HG02973 (cell line): ENCODE measurements around the gene PARVB.

ENCODE experiments used
- ATAC-seq: cut with Tn5 transposase; IDR thresholded peaks from one replicate; pipeline ENCODE4 v1.9.1; 2021; ENCODE audit warnings: moderate library complexity; ENCODE audit not compliant: unreplicated experiment

PARVB gene

GRCh38 chr22:44085743-44086270 is 61.7 kb downstream of the PARVB start:
- ATAC-seq: no peak

DNA sequence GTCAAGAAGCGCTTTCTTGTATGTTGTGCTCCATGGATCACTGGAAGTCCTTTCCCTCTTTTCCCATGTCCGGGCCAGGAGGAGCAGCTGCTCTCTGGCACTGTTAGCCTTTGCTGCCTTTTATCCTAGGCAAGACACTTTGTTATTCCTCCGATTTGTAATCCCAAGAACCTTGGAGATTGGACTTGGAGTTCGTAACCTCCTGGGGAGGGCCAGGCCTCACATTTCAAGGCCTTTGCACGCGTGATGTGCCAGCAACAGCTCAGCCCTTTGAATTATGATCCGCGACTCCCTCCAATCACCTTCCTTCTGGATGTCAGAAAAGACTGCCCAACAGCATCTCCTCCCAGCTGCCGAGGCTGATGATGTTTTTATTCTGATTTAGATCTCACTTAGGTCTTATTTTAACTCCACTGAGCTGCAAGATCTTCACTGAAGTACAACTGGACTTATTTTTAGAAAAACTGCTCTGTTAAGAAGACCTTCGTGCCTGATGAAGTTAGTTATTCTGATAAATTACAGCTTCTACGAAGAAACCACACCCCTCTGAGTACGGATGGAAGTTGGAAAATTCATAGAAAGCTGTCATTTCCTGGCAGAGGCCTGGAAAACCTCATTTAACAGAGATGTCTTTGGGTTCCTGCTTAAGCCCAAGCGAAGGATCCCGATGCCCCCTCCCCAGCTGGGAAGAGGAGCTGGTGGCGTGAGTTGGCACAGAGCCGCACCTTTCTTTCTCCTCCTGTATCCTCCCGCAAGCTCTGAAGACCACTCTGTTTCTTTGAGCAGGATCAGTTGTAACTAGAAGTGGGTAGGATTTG is 62.4 kb downstream of the PARVB start:
- ATAC-seq: no peak

- ATAC-seq: no peak
Measured at GRCh38 chr22:44087089-44087430, 63.0 kb downstream of the PARVB start.

DNA sequence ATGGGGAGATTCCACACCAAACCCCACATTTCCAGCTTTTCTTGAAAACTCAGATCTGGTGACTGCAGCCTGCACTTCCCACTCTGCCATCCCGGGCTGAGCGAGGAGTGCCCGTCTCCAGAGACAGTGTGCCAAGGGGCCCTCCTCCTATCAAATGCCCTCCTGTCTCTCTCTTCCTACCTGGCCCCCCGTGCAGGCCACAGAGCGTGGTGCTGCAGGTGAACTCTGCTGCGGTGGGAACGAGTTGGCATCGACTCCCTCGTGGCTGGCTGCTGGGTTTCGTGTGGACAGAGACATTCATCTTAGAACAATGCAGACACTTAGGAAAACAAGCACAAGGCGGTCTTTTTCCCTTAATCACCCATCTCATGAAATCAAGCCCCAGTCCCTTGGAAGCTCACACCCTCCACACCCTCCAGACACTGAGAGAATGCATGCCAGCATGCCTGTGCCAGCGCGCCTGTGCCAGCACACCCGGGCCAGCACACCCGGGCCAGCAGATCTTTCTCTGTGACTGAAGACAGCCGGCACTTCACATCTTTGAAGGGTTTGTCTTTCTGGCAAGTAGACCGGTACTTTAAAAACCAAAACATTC is 65.0 kb downstream of the PARVB start:
- ATAC-seq: no peak

DNA sequence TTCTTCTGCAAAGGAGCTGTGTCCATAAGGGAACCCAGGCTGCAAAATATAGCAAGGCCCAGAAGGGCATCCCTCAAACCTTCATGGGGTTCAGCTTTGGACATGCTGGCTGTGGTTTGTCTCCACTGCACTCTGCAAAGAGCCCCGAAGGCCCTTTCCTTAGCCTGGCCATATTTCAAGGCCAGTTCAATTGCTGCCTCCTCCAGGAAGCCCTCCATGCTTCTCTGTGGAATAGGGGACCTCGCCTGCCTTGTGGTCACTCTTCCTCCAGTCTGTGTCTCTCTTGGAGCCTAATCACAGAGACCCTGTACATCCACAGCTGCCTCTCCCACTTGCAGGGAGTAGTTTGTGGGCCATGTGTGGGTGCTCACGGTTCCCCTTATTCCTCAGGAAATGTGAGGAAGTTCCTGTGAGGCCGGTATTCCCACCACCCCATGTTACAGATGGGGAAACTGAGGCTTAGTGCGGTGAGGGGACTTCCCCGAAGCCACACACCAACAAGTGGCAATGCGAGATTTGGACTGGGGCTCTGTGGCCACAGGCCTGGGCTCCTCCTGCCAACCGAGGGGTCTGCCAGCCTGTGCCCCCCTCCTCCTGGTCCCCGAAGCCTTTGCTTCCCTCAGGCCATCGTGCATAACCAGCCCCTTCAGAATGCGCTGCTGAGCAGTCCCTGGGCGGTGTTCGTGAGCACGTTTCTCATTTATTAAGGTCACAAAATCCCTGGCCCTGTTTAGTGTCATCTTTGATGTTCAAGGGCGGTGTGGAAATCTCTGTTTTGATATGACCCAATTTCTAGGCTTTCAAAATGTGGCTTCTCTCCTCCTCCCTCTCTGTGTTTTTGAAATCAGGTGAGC is 65.8 kb downstream of the PARVB start:
- ATAC-seq: no peak

DNA sequence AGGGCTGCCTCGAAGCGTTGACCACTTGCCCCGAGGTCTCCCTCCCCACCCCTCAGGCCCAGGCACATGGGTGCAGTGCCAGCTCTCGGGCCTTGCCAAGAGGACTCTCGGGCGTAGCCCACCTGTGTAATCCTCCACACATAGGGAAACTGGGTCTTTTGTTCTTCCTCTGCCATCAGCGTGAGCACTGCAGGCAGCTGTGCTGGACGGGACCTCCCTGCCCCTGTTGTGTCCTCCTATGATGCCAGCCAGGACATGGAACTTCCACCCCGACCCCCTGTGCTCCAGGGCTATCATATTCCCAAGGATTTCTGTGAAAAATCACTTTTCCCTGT is 66.4 kb downstream of the PARVB start:
- no peak for ATAC-seq

DNA sequence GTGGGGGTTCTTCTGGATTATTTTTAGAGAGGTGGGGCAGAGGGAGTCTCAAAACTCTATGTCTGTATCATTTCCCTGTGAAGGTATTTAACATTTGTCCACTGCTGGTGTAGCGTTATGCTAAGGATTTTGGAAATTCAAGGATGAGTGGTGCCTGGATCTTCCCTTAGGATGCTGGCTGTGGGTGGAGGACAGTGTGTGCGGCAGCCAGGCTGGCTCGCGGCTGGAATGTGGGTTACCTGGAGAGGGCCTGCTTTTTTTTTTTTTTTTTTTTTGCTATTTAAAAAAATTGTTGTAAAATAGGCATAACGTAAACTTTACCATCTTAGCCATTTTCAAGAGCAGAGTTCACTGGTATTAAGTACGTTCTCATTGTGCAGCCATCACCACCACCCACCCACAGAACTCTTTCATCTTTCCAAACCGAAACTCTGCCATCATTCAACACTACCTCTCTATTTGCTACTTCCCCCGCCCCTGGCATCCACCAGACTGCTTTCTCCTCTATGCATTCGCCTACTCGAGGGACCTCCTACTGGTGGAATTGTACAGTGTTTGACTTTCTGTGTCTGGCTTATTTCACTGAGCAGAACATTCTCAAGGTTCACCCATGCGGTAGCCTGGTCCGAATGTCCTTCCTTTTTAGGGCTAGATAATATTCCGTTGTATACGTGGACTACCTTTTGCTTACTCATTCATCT is 67.1 kb downstream of the PARVB start:
- ATAC-seq: no peak

GRCh38 chr22:44091751-44092150 is 67.6 kb downstream of the PARVB start:
- no peak for ATAC-seq

DNA sequence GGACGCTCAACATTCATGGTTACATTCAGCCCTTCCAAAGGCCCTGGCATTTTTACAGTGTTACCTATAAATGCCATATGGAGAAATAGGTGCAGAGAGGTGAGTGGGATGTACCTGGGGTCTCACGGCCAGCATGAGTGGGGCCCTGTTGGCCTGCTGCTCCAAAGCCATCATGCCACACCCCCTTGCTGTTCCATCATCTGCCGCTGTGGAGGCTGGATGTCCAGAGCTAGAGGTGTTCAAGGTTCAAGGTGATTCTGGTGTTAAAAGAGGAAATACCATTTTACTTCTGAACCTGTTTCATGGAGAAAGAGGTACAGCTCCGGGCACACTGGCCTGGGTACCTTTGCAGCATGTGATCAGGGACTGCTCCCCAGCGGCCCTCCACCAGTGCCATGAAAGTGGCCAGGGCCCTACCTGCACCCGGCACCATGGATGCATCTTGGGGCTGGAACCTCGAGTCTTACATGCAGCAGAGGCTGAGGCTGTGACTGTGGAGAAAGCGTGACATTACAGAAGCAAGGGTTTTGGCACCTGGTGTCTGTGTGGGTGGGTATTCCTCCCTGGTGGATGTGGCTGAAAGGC is 68.6 kb downstream of the PARVB start:
- ATAC-seq: no peak

- ATAC-seq: no peak
Measured at GRCh38 chr22:44093791-44094190, 69.7 kb downstream of the PARVB start.

DNA sequence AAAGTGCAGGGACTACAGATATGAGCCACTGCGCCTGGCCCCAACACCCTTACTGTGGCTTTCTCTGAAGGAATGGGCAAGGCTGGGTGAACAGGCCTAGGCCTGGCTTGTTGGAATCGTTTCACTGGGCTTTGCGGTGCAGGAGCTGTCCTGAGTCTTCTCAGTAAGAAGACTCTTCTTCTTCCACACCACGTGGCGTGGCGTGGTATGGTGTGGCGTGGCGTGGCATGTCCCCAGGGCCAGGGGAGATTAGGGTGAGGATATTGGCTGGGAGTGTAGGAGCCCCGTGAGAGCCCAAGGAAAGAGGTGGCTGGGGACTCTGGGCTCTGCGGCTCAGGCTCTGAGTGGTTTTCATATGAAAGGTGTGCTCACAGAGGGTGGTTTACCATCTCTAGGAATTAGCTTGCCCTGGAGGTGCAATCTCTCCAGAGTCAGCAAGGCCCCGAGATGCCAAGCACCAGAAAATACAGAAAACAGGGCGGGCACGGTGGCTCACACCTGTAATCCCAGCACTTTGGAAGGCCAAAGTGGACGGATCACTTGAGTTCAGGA is 70.7 kb downstream of the PARVB start:
- ATAC-seq: no peak

DNA sequence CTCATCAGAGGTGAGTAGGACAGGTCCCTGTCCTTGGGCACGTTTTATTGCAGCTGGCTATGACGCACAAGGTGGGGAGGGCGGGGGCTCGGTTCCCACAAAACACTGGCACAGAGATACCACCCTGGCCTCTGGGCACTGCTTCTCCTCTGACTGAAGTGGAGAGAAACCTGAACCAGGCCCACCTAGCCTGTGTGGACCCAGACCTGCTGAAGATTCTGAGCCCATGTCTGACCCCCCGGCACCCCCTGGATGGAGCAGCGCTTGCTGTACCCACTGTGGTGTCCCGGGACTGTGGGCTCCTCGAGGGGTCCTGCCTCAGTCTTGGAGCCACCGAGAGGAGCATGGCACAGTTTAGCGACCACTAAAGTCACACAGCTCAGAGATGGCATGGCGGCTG is 72.6 kb downstream of the PARVB start:
- no peak for ATAC-seq

DNA sequence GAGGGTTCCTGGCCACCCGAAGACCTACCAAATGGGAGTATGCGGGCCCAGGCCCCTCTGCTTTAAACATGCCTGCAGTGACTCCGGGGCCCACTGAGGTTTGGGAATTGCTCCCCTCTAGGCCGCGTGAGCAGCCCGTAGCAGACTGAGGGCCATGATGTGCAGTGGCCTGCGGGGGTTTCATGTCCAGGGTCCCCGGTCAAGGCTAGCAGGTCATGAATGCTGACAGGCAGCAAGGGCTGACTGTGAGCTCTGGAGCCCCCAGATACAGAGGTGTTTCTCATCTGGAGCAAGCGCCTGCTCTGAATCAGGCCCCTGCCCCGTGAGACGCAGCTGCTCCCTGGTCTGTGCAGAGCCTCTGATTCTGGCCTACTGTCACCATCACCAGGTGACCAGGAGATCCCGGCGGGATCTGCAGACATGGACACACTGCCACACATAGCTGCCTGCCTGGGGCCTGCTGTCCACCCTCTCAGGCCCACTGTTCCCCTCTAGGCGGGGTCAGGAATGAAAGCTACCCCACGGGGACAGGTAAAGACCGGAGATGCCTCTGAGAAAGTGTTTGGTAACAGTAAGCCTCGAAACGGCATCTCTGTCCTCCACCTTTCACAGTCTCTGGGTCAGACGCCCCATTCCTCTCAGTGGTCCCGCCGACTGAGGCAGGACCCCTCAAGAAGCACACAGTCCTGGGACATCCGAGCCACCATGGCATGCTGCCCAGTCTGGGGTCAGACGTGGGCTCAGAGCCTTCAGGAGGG is 73.3 kb downstream of the PARVB start:
- no peak for ATAC-seq

DNA sequence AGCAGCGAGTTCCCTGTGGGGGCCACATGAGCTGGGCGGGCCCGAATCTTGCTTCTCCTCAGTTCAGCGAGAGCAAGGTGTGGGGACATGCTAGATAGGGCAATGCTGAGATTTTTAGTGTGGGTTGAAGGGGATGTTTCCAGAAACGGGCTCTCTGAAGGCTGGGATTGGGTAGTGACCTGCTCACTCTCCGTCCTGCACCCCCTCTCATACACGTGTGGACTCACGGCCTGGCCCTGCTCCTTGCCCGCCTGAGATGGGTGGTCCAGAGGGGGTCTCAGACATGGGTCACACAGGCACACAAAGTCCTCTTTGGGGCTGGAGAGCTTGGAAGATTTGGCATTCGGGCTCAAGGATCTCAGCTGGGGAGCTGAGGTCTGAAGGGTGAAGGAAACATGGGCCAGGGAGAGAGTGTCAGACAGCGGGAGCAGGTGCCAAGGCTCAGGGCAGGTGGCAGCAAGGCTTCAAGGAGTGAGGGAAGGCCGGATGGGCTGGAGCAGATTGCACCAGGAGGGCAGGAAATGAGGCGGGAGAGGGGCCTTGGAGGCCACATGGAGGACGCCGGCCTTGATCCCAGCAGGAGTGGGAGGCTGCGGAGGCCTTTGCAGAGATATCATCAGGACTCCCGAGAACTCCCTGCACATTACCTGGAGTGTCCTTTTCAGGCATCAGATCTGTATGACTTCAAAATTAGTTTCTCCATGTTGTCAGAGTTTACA is 74.1 kb downstream of the PARVB start:
- ATAC-seq: no peak

- ATAC-seq: no peak
Measured at GRCh38 chr22:44098966-44099530, 74.9 kb downstream of the PARVB start.

DNA sequence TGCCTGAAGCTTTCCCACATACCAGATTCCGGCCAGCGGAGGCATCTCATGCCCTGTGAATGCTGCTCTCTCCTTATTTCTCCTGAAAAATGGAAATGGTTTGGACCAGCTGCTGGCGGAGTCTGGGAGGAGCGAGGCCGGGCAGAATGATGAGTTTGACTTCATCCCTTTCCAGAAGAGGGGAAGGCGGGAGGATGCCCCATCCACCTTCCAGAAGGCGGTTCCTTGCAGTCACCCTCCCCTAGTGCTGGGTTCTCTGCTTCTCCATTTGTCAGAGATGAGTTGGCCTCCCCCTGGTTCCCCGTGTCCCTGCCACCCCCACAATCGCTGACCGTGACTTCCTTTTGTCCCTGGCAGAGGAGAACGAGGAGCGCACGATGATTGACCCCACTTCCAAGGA is 75.6 kb downstream of the PARVB start:
- ATAC-seq: no peak

DNA sequence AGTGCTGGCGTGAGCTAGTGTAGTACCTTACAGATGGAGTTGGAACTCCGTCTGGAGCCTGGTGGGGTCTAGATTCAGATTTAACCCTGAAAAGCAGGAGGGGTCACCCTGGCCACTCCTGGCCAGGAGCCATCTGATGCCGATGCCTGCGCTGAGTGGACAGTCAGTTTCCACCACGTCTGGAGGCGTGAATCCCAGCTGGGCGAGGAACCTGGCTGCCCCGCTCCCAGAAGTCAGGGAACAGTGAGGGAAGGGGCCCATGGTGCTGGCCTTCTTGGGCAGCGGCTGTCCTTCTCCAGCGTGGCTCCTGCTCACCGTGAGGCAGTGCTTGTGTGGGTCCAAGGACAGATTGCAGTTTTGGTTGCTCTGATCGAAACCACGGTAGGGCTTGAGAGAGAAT is 76.3 kb downstream of the PARVB start:
- no peak for ATAC-seq

DNA sequence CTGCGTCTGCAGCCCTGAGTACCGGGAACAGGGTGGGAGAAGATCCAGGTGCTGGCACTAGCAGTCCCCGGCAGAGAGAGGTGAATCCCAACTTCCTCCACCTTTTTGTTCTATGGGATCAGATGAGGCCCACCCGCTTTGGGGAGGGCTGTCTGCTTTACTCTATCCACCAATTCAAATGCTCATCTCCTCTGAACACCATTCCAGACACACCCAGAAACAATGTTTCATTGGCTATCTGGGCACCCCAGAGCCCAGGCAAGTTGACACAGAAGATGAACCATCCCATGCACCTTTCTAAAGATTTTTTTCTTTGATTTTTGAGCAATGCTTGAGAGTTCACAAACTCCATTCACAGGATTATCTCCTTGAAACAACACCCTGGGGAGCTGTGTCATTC is 78.0 kb downstream of the PARVB start:
- ATAC-seq: no peak

- no peak for ATAC-seq
Measured at GRCh38 chr22:44102856-44103255, 78.8 kb downstream of the PARVB start.
